Measurements from ENCODE around the gene SOS2.

Gene SOS2

GRCh38 chr14:50103558-50103957 is 127.8 kb downstream of the SOS2 start:
- Histone ChIP-seq H2BK15ac (replicated peaks; ENCODE audit: low read depth) (no peak overlapping the region), H3K4me1 (ENCODE audit: control insufficient read depth, low read depth, low read length) (no peaks in the 10 kb centered on the region), H2BK120ac (ENCODE audit: low read depth, low read length) (no peak overlapping the region), H2BK5ac (ENCODE audit: low read length) (no peak overlapping the region), H3K79me2 (ENCODE audit: control insufficient read depth, insufficient read depth, low read length) (no peaks in the 10 kb centered on the region), H3K56ac (ENCODE audit: low read length) (no peak overlapping the region), H3K36me3 (ENCODE audit: control insufficient read depth, insufficient read depth, low read length) (no peaks in the 10 kb centered on the region), H3K9ac (ENCODE audit: low read length) (no peak overlapping the region), H3K23ac (ENCODE audit: low read length) (no peak overlapping the region), H3K4me3 (ENCODE audit: low read length) (no peak overlapping the region), H2AK5ac (ENCODE audit: low read length) (no peak overlapping the region), H3K79me1 (ENCODE audit: low read length) (no peaks in the 10 kb centered on the region), H4K8ac (ENCODE audit: low read depth, low read length) (no peak overlapping the region), H3K4me2 (ENCODE audit: low read length) (no peak overlapping the region), H4K5ac (ENCODE audit: low read length) (no peak overlapping the region), H3K18ac (ENCODE audit: low read length) (no peak overlapping the region), H3K27ac (ENCODE audit: low read depth, low read length) (no peak overlapping the region), H3K4ac (ENCODE audit: low read depth, low read length) (no peak overlapping the region), H3K27me3 (ENCODE audit: insufficient read depth, low read length, poor library complexity) (no peaks in the 10 kb centered on the region)
- no peak for DNase-seq
- WGBS (ENCODE audit: extremely low coverage, insufficient coverage, low lambda C conversion rate) = no CpG with 5 or more reads among the region's 6 CpGs

GRCh38 chr14:50101417-50101816 is 130.0 kb downstream of the SOS2 start:
- Histone ChIP-seq H3K36me3 (ENCODE audit: control insufficient read depth, insufficient read depth, low read length) (no peaks in the 10 kb centered on the region), H3K4me2 (ENCODE audit: low read length) (no peak overlapping the region), H2BK5ac (ENCODE audit: low read length) (no peak overlapping the region), H2BK120ac (ENCODE audit: low read depth, low read length) (no peak overlapping the region), H3K79me1 (ENCODE audit: low read length) (no peaks in the 10 kb centered on the region), H3K9ac (ENCODE audit: low read length) (no peak overlapping the region), H2AK5ac (ENCODE audit: low read length) (no peak overlapping the region), H3K27me3 (ENCODE audit: insufficient read depth, low read length, poor library complexity) (no peaks in the 10 kb centered on the region), H3K4me3 (ENCODE audit: low read length) (no peak overlapping the region), H3K4me1 (ENCODE audit: control insufficient read depth, low read depth, low read length) (no peaks in the 10 kb centered on the region), H3K56ac (ENCODE audit: low read length) (no peak overlapping the region), H3K18ac (ENCODE audit: low read length) (no peak overlapping the region), H3K23ac (ENCODE audit: low read length) (no peak overlapping the region), H4K8ac (ENCODE audit: low read depth, low read length) (no peak overlapping the region), H3K4ac (ENCODE audit: low read depth, low read length) (no peak overlapping the region), H3K79me2 (ENCODE audit: control insufficient read depth, insufficient read depth, low read length) (no peaks in the 10 kb centered on the region), H3K27ac (ENCODE audit: low read depth, low read length) (no peak overlapping the region), H2BK15ac (replicated peaks; ENCODE audit: low read depth) (no peak overlapping the region), H4K5ac (ENCODE audit: low read length) (no peak overlapping the region)
- no peak for DNase-seq
- WGBS (ENCODE audit: extremely low coverage, insufficient coverage, low lambda C conversion rate) = no CpG with 5 or more reads among the region's 7 CpGs

GRCh38 chr14:50100805-50101204 is 130.6 kb downstream of the SOS2 start:
- no peak for DNase-seq
- H2BK120ac ChIP-seq (ENCODE audit: low read depth, low read length) = no peak overlapping the region
- no peak overlapping the region for H4K8ac ChIP-seq (ENCODE audit: low read depth, low read length)
- no peak overlapping the region for H3K4ac ChIP-seq (ENCODE audit: low read depth, low read length)
- no peak overlapping the region for H3K23ac ChIP-seq (ENCODE audit: low read length)
- no peak overlapping the region for H3K27ac ChIP-seq (ENCODE audit: low read depth, low read length)
- H3K18ac ChIP-seq (ENCODE audit: low read length) = no peak overlapping the region
- no peak overlapping the region for H3K56ac ChIP-seq (ENCODE audit: low read length)
- no peak overlapping the region for H3K4me2 ChIP-seq (ENCODE audit: low read length)
- no peaks in the 10 kb centered on the region for H3K79me2 ChIP-seq (ENCODE audit: control insufficient read depth, insufficient read depth, low read length)
- no peaks in the 10 kb centered on the region for H3K4me1 ChIP-seq (ENCODE audit: control insufficient read depth, low read depth, low read length)
- no peak overlapping the region for H4K5ac ChIP-seq (ENCODE audit: low read length)
- H3K79me1 ChIP-seq (ENCODE audit: low read length) = no peaks in the 10 kb centered on the region
- no peak overlapping the region for H2BK15ac ChIP-seq (replicated peaks; ENCODE audit: low read depth)
- no peak overlapping the region for H3K4me3 ChIP-seq (ENCODE audit: low read length)
- H3K36me3 ChIP-seq (ENCODE audit: control insufficient read depth, insufficient read depth, low read length) = no peaks in the 10 kb centered on the region
- H3K27me3 ChIP-seq (ENCODE audit: insufficient read depth, low read length, poor library complexity) = no peaks in the 10 kb centered on the region
- H2BK5ac ChIP-seq (ENCODE audit: low read length) = no peak overlapping the region
- H2AK5ac ChIP-seq (ENCODE audit: low read length) = no peak overlapping the region
- H3K9ac ChIP-seq (ENCODE audit: low read length) = no peak overlapping the region
- WGBS (ENCODE audit: extremely low coverage, insufficient coverage, low lambda C conversion rate) = no CpG with 5 or more reads among the region's 2 CpGs

GRCh38 chr14:50099335-50099734 is 132.0 kb downstream of the SOS2 start:
- no peak overlapping the region for H3K23ac ChIP-seq (ENCODE audit: low read length)
- DNase-seq = no peak
- no peak overlapping the region for H3K4ac ChIP-seq (ENCODE audit: low read depth, low read length)
- no CpG with 5 or more reads among the region's 4 CpGs for WGBS (ENCODE audit: extremely low coverage, insufficient coverage, low lambda C conversion rate)
- H3K27ac ChIP-seq (ENCODE audit: low read depth, low read length) = no peak overlapping the region
- H4K5ac ChIP-seq (ENCODE audit: low read length) = no peak overlapping the region
- H2BK15ac ChIP-seq (replicated peaks; ENCODE audit: low read depth) = no peak overlapping the region
- no peak overlapping the region for H2AK5ac ChIP-seq (ENCODE audit: low read length)
- no peak overlapping the region for H3K56ac ChIP-seq (ENCODE audit: low read length)
- no peak overlapping the region for H3K4me3 ChIP-seq (ENCODE audit: low read length)
- no peak overlapping the region for H3K4me2 ChIP-seq (ENCODE audit: low read length)
- H3K4me1 ChIP-seq (ENCODE audit: control insufficient read depth, low read depth, low read length) = no peaks in the 10 kb centered on the region
- H3K36me3 ChIP-seq (ENCODE audit: control insufficient read depth, insufficient read depth, low read length) = no peaks in the 10 kb centered on the region
- no peak overlapping the region for H2BK120ac ChIP-seq (ENCODE audit: low read depth, low read length)
- no peaks in the 10 kb centered on the region for H3K27me3 ChIP-seq (ENCODE audit: insufficient read depth, low read length, poor library complexity)
- H4K8ac ChIP-seq (ENCODE audit: low read depth, low read length) = no peak overlapping the region
- no peaks in the 10 kb centered on the region for H3K79me2 ChIP-seq (ENCODE audit: control insufficient read depth, insufficient read depth, low read length)
- no peak overlapping the region for H2BK5ac ChIP-seq (ENCODE audit: low read length)
- no peak overlapping the region for H3K18ac ChIP-seq (ENCODE audit: low read length)
- no peaks in the 10 kb centered on the region for H3K79me1 ChIP-seq (ENCODE audit: low read length)
- no peak overlapping the region for H3K9ac ChIP-seq (ENCODE audit: low read length)

- no peak overlapping the region for H2BK5ac ChIP-seq (ENCODE audit: low read length)
- no peak overlapping the region for H3K27ac ChIP-seq (ENCODE audit: low read depth, low read length)
- H4K5ac ChIP-seq (ENCODE audit: low read length) = no peak overlapping the region
- no peaks in the 10 kb centered on the region for H3K36me3 ChIP-seq (ENCODE audit: control insufficient read depth, insufficient read depth, low read length)
- H3K23ac ChIP-seq (ENCODE audit: low read length) = no peak overlapping the region
- DNase-seq = no peak
- H3K56ac ChIP-seq (ENCODE audit: low read length) = no peak overlapping the region
- no peaks in the 10 kb centered on the region for H3K79me1 ChIP-seq (ENCODE audit: low read length)
- H3K9ac ChIP-seq (ENCODE audit: low read length) = no peak overlapping the region
- H3K79me2 ChIP-seq (ENCODE audit: control insufficient read depth, insufficient read depth, low read length) = no peaks in the 10 kb centered on the region
- H3K4me1 ChIP-seq (ENCODE audit: control insufficient read depth, low read depth, low read length) = no peaks in the 10 kb centered on the region
- no peak overlapping the region for H3K18ac ChIP-seq (ENCODE audit: low read length)
- no peak overlapping the region for H4K8ac ChIP-seq (ENCODE audit: low read depth, low read length)
- no peak overlapping the region for H2BK15ac ChIP-seq (replicated peaks; ENCODE audit: low read depth)
- H3K4me2 ChIP-seq (ENCODE audit: low read length) = no peak overlapping the region
- no CpG with 5 or more reads among the region's 1 CpG for WGBS (ENCODE audit: extremely low coverage, insufficient coverage, low lambda C conversion rate)
- no peak overlapping the region for H3K4me3 ChIP-seq (ENCODE audit: low read length)
- no peaks in the 10 kb centered on the region for H3K27me3 ChIP-seq (ENCODE audit: insufficient read depth, low read length, poor library complexity)
- H3K4ac ChIP-seq (ENCODE audit: low read depth, low read length) = no peak overlapping the region
- H2AK5ac ChIP-seq (ENCODE audit: low read length) = no peak overlapping the region
- no peak overlapping the region for H2BK120ac ChIP-seq (ENCODE audit: low read depth, low read length)
These were observed 135.5 kb downstream of the SOS2 start for GRCh38 chr14:50095895-50096294.

GRCh38 chr14:50094056-50094755 is 137.2 kb downstream of the SOS2 start:
- Histone ChIP-seq H2BK120ac (ENCODE audit: low read depth, low read length) (no peak overlapping the region), H2BK5ac (ENCODE audit: low read length) (no peak overlapping the region), H3K23ac (ENCODE audit: low read length) (no peak overlapping the region), H3K27ac (ENCODE audit: low read depth, low read length) (no peak overlapping the region), H3K18ac (ENCODE audit: low read length) (no peak overlapping the region), H3K4ac (ENCODE audit: low read depth, low read length) (no peak overlapping the region), H3K79me2 (ENCODE audit: control insufficient read depth, insufficient read depth, low read length) (no peaks in the 10 kb centered on the region), H3K56ac (ENCODE audit: low read length) (no peak overlapping the region), H2AK5ac (ENCODE audit: low read length) (no peak overlapping the region), H4K8ac (ENCODE audit: low read depth, low read length) (no peak overlapping the region), H3K27me3 (ENCODE audit: insufficient read depth, low read length, poor library complexity) (no peaks in the 10 kb centered on the region), H3K79me1 (ENCODE audit: low read length) (no peaks in the 10 kb centered on the region), H2BK15ac (replicated peaks; ENCODE audit: low read depth) (no peak overlapping the region), H3K4me1 (ENCODE audit: control insufficient read depth, low read depth, low read length) (no peaks in the 10 kb centered on the region), H3K9ac (ENCODE audit: low read length) (no peak overlapping the region), H3K4me2 (ENCODE audit: low read length) (no peak overlapping the region), H3K36me3 (ENCODE audit: control insufficient read depth, insufficient read depth, low read length) (no peaks in the 10 kb centered on the region), H3K4me3 (ENCODE audit: low read length) (no peak overlapping the region), H4K5ac (ENCODE audit: low read length) (no peak overlapping the region)
- DNase-seq = no peak
- no CpG with 5 or more reads among the region's 11 CpGs for WGBS (ENCODE audit: extremely low coverage, insufficient coverage, low lambda C conversion rate)
